ENCODE measurements around the gene SPA17. TPM values are rescaled to one million over a fixed set of nuclear protein-coding genes. Genes with fewer than 3 reads are reported as not detected.

Gene SPA17
- total RNA-seq, 1 experiment from 2014 or later = 10.4 TPM

DNA sequence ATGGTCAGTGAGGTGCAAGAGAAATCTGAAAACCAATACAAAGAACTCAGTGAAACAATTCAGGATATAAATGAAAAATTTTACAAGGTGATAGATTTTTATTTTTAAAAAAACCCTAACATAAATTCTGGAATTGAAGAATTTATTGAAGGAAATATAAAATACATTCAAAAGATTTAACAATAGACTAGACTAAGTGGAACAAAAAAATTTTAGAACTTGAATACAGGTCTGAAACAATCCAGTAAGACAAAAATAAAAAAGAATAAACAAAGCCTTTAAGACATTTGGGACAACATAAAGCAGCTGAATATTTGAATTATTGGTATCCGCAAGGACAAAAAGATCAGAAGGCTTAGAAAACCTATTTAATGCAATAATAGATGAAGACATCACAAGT lies 8.7 kb downstream of the SPA17 start:
- H3K4me2 ChIP-seq (ENCODE audit: low read depth, low read length, poor library complexity, severe bottlenecking) = no peak overlapping the region
- H3K27me3 ChIP-seq (ENCODE audit: low read length) = no peaks in the 10 kb centered on the region
- no peak overlapping the region for H3K9ac ChIP-seq (ENCODE audit: low read length)
- H3K79me2 ChIP-seq (ENCODE audit: low read length) = no peaks in the 10 kb centered on the region
- no peak for DNase-seq
- H3K9me3 ChIP-seq (ENCODE audit: low read length) = peaks cover 7% of the 10 kb centered on the region; the same call in 1 of the 2 replicates
- H3K9me2 ChIP-seq (replicated peaks; ENCODE audit: insufficient read depth, low read length) = no peaks in the 10 kb centered on the region
- H3K4me1 ChIP-seq (ENCODE audit: low read length) = no peaks in the 10 kb centered on the region
- no peak overlapping the region for H3K4me3 ChIP-seq (ENCODE audit: low read length)
- no peaks in the 10 kb centered on the region for H4K20me1 ChIP-seq (ENCODE audit: insufficient read depth, low read depth, low read length)
- no peak overlapping the region for H3K27ac ChIP-seq (ENCODE audit: low read length)
- H2AFZ ChIP-seq (ENCODE audit: low read length) = no peak overlapping the region
- H3K36me3 ChIP-seq (ENCODE audit: insufficient read depth, low read length) = no peaks in the 10 kb centered on the region

DNA sequence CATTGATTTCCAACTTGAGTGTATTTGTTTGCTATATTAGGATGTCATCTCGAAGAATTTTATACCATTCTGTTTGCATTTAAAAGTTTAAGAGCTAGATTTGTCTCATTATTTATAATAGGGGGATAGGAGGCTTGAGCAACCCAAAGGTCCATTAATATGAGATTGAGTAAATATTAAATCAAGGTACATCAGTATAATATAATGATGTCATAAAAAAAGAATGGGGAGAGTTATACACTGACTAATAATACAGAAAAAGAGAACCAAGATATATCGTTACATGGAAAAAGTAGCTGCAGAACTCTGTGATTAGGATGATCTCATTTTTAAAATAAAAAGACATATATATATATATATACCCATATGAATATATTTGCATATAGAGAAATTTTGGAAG lies 19.4 kb downstream of the SPA17 start:
- no peak overlapping the region for H3K4me2 ChIP-seq (ENCODE audit: low read depth, low read length, poor library complexity, severe bottlenecking)
- H3K9me2 ChIP-seq (replicated peaks; ENCODE audit: insufficient read depth, low read length) = no peaks in the 10 kb centered on the region
- H3K27me3 ChIP-seq (ENCODE audit: low read length) = no peaks in the 10 kb centered on the region
- no peak overlapping the region for H3K27ac ChIP-seq (ENCODE audit: low read length)
- H3K9me3 ChIP-seq (ENCODE audit: low read length) = no peaks in the 10 kb centered on the region
- H3K79me2 ChIP-seq (ENCODE audit: low read length) = no peaks in the 10 kb centered on the region
- no peak overlapping the region for H2AFZ ChIP-seq (ENCODE audit: low read length)
- no peaks in the 10 kb centered on the region for H4K20me1 ChIP-seq (ENCODE audit: insufficient read depth, low read depth, low read length)
- no peak overlapping the region for H3K4me3 ChIP-seq (ENCODE audit: low read length)
- no peak overlapping the region for H3K9ac ChIP-seq (ENCODE audit: low read length)
- no peak for DNase-seq
- no peaks in the 10 kb centered on the region for H3K4me1 ChIP-seq (ENCODE audit: low read length)
- no peaks in the 10 kb centered on the region for H3K36me3 ChIP-seq (ENCODE audit: insufficient read depth, low read length)

DNA sequence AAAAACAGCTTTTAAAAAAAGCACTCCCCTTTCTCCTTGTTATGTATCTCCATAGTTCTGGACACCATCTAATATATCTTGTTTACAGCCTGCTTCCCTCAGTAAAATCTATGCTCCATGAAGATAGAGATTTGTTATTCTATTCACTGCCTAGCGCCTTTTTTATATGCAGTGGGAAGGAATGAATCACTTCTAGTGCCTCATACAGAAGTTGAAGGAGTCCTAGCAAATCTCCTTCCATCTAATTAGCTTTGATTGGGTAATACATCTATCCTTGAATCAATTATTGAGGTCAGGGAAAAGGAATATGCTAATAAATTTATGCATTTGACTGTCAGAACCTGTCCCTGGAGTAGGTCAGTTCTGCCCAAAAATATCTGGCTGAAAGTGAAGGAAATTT lies 25.8 kb downstream of the SPA17 start:
- no peak for DNase-seq
- Histone ChIP-seq H3K4me2 (ENCODE audit: low read depth, low read length, poor library complexity, severe bottlenecking) (no peak overlapping the region), H2AFZ (ENCODE audit: low read length) (no peak overlapping the region), H3K27me3 (ENCODE audit: low read length) (no peaks in the 10 kb centered on the region), H3K27ac (ENCODE audit: low read length) (no peak overlapping the region), H3K4me3 (ENCODE audit: low read length) (no peak overlapping the region), H3K9me2 (replicated peaks; ENCODE audit: insufficient read depth, low read length) (no peaks in the 10 kb centered on the region), H4K20me1 (ENCODE audit: insufficient read depth, low read depth, low read length) (no peaks in the 10 kb centered on the region), H3K9me3 (ENCODE audit: low read length) (no peaks in the 10 kb centered on the region), H3K9ac (ENCODE audit: low read length) (no peak overlapping the region), H3K36me3 (ENCODE audit: insufficient read depth, low read length) (no peaks in the 10 kb centered on the region), H3K79me2 (ENCODE audit: low read length) (no peaks in the 10 kb centered on the region), H3K4me1 (ENCODE audit: low read length) (0 out of 2 replicates have a peak, but pooled peaks cover 3% of the 10 kb centered on the region)

DNA sequence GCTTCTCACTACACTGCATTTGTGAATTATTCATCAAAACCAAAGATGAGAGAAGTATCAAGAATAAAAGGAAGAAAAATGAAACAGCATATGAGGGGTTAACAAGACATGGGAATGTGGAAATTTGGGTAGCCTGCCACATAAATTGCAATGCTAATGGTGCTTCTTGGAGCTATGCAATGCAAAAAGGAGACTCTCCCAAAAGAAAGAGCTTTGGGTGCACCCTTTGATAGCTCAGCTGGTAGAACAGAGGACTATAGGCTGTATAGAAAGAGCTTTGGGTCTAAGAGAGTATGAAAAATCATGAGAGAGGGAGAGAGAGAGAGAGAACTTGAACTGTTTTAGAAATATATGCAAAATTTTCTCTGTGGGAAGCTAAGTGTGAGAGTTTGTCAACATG lies 26.3 kb downstream of the SPA17 start:
- Histone ChIP-seq H3K79me2 (ENCODE audit: low read length) (no peaks in the 10 kb centered on the region), H3K27ac (ENCODE audit: low read length) (no peak overlapping the region), H3K36me3 (ENCODE audit: insufficient read depth, low read length) (no peaks in the 10 kb centered on the region), H3K9ac (ENCODE audit: low read length) (no peak overlapping the region), H3K4me2 (ENCODE audit: low read depth, low read length, poor library complexity, severe bottlenecking) (no peak overlapping the region), H4K20me1 (ENCODE audit: insufficient read depth, low read depth, low read length) (no peaks in the 10 kb centered on the region), H2AFZ (ENCODE audit: low read length) (no peak overlapping the region), H3K9me3 (ENCODE audit: low read length) (no peaks in the 10 kb centered on the region), H3K4me3 (ENCODE audit: low read length) (no peak overlapping the region), H3K27me3 (ENCODE audit: low read length) (no peaks in the 10 kb centered on the region), H3K9me2 (replicated peaks; ENCODE audit: insufficient read depth, low read length) (no peaks in the 10 kb centered on the region), H3K4me1 (ENCODE audit: low read length) (0 out of 2 replicates have a peak, but pooled peaks cover 3% of the 10 kb centered on the region)
- no peak for DNase-seq

DNA sequence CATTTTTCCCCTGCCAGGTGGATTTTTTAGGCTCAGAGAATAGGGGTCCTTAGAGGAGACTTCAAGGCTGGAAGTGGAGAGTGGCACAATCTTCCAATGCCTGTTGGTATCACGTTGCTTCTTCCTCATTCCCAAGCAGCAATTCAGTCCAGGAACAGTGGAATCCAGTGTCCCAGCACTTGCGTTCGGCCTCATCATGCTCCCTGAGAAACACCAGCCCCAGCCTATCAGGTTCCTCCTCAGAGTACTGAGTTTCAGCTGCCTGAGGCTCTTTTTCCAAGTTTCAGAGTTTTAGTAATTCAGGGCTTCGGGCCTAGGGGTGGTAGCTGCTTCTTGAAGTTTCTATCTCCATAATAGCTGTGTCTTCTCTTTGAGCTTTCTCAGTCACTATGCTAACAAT lies 34.1 kb downstream of the SPA17 start:
- H3K27ac ChIP-seq (ENCODE audit: low read length) = no peak overlapping the region
- H3K79me2 ChIP-seq (ENCODE audit: low read length) = no peaks in the 10 kb centered on the region
- no peaks in the 10 kb centered on the region for H3K9me3 ChIP-seq (ENCODE audit: low read length)
- no peaks in the 10 kb centered on the region for H4K20me1 ChIP-seq (ENCODE audit: insufficient read depth, low read depth, low read length)
- DNase-seq = no peak
- no peak overlapping the region for H3K9ac ChIP-seq (ENCODE audit: low read length)
- H3K4me3 ChIP-seq (ENCODE audit: low read length) = no peak overlapping the region
- no peak overlapping the region for H3K4me2 ChIP-seq (ENCODE audit: low read depth, low read length, poor library complexity, severe bottlenecking)
- no peaks in the 10 kb centered on the region for H3K36me3 ChIP-seq (ENCODE audit: insufficient read depth, low read length)
- no peaks in the 10 kb centered on the region for H3K4me1 ChIP-seq (ENCODE audit: low read length)
- H3K9me2 ChIP-seq (replicated peaks; ENCODE audit: insufficient read depth, low read length) = no peaks in the 10 kb centered on the region
- H2AFZ ChIP-seq (ENCODE audit: low read length) = no peak overlapping the region
- no peaks in the 10 kb centered on the region for H3K27me3 ChIP-seq (ENCODE audit: low read length)

DNA sequence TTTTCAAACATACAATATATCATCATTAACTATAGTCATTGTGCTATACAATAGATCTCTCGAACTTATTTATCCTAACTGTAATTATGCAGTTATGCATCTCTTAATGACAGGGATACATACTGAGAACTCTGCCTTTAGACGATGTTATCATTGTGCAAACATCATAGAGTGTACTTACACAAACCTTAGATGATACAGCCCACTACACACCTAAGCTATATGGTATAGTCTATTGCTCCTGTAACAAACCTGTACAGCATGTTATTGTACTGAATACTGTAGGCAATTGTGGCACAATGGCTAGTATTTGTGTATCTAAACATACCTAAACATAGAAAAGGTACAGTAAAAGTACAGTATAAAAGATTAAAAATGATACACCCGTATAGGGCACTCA lies 38.7 kb downstream of the SPA17 start:
- Histone ChIP-seq H3K9me2 (replicated peaks; ENCODE audit: insufficient read depth, low read length) (no peaks in the 10 kb centered on the region), H3K79me2 (ENCODE audit: low read length) (no peaks in the 10 kb centered on the region), H3K36me3 (ENCODE audit: insufficient read depth, low read length) (no peaks in the 10 kb centered on the region), H2AFZ (ENCODE audit: low read length) (no peak overlapping the region), H3K4me3 (ENCODE audit: low read length) (no peak overlapping the region), H3K27me3 (ENCODE audit: low read length) (no peaks in the 10 kb centered on the region), H4K20me1 (ENCODE audit: insufficient read depth, low read depth, low read length) (no peaks in the 10 kb centered on the region), H3K27ac (ENCODE audit: low read length) (no peak overlapping the region), H3K9me3 (ENCODE audit: low read length) (no peaks in the 10 kb centered on the region), H3K4me2 (ENCODE audit: low read depth, low read length, poor library complexity, severe bottlenecking) (no peak overlapping the region), H3K9ac (ENCODE audit: low read length) (no peak overlapping the region), H3K4me1 (ENCODE audit: low read length) (no peaks in the 10 kb centered on the region)
- DNase-seq = no peak

DNA sequence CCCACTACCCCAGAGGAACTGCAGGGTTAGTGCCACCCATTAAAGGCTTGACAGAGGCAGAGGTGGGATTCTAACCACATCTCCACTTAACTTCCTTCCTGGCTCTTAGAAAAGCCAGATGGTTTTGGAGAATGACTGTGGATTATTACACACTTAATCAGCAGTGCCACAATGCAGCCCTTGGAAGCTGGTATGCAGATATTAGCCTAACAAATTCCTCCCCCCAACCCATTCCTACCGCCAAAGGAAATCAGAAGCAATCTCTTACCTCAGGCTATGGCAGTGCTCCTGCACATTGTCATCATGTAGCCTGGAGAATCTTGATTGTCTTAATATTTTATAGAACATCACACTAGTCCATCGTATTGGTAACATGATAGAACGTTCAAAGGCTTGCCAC lies 42.9 kb downstream of the SPA17 start:
- no peak overlapping the region for H3K4me2 ChIP-seq (ENCODE audit: low read depth, low read length, poor library complexity, severe bottlenecking)
- H2AFZ ChIP-seq (ENCODE audit: low read length) = no peak overlapping the region
- no peak overlapping the region for H3K4me3 ChIP-seq (ENCODE audit: low read length)
- no peak overlapping the region for H3K9ac ChIP-seq (ENCODE audit: low read length)
- H3K27me3 ChIP-seq (ENCODE audit: low read length) = no peaks in the 10 kb centered on the region
- H3K9me2 ChIP-seq (replicated peaks; ENCODE audit: insufficient read depth, low read length) = no peaks in the 10 kb centered on the region
- H3K36me3 ChIP-seq (ENCODE audit: insufficient read depth, low read length) = no peaks in the 10 kb centered on the region
- no peaks in the 10 kb centered on the region for H4K20me1 ChIP-seq (ENCODE audit: insufficient read depth, low read depth, low read length)
- H3K27ac ChIP-seq (ENCODE audit: low read length) = no peak overlapping the region
- no peaks in the 10 kb centered on the region for H3K79me2 ChIP-seq (ENCODE audit: low read length)
- H3K4me1 ChIP-seq (ENCODE audit: low read length) = peaks cover 6% of the 10 kb centered on the region; the same call in 1 of the 2 replicates
- no peaks in the 10 kb centered on the region for H3K9me3 ChIP-seq (ENCODE audit: low read length)
- DNase-seq = no peak

DNA sequence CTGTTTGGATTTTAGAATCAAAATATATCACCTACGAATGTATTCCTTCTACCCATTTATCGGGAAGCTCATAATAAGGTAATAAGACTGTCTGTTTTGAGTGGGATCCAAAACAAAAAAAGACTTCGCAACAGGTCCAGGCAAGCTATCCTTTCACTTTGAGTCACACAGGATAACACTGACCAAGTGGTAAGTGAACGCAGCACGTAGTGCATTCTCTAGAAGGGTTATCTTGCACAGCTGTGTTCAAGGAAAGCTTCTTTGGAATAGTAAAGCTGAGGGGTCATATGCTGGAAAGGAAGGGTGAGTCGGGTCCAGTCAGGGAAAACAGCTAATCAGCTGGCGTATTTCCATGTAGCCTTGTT lies 43.7 kb downstream of the SPA17 start:
- Histone ChIP-seq H3K4me3 (ENCODE audit: low read length) (no peak overlapping the region), H2AFZ (ENCODE audit: low read length) (no peak overlapping the region)

More for the DNA sequence above, 43.7 kb downstream of the SPA17 start:
- H3K4me1 ChIP-seq (ENCODE audit: low read length) = peaks cover 12% of the 10 kb centered on the region; the same call in 1 of the 2 replicates
- H3K27me3 ChIP-seq (ENCODE audit: low read length) = no peaks in the 10 kb centered on the region
- H3K36me3 ChIP-seq (ENCODE audit: insufficient read depth, low read length) = no peaks in the 10 kb centered on the region
- DNase-seq = no peak
- H3K79me2 ChIP-seq (ENCODE audit: low read length) = no peaks in the 10 kb centered on the region
- no peaks in the 10 kb centered on the region for H3K9me2 ChIP-seq (replicated peaks; ENCODE audit: insufficient read depth, low read length)
- no peaks in the 10 kb centered on the region for H3K9me3 ChIP-seq (ENCODE audit: low read length)
- no peak overlapping the region for H3K9ac ChIP-seq (ENCODE audit: low read length)
- H3K27ac ChIP-seq (ENCODE audit: low read length) = no peak overlapping the region
- no peak overlapping the region for H3K4me2 ChIP-seq (ENCODE audit: low read depth, low read length, poor library complexity, severe bottlenecking)
- H4K20me1 ChIP-seq (ENCODE audit: insufficient read depth, low read depth, low read length) = no peaks in the 10 kb centered on the region
